Activated T-cell treated with anti-CD3 and anti-CD28 coated beads, Interleukin-2, amount 50 U/mL, for 24 hours (primary cell): ENCODE data around the gene PCDHGC3.

ENCODE experiments used
- DNase-seq: peaks from one replicate; pipeline ENCODE4 v3.0.0-alpha.2; 2020
- H3K27ac Mint-ChIP-seq: 2 replicates; pipeline ENCODE4 v1.8.0; 2020; ENCODE audit warnings: mild to moderate bottlenecking, mixed read lengths
- H3K27me3 Mint-ChIP-seq: 2 replicates; pipeline ENCODE4 v1.8.0; 2020; ENCODE audit warnings: mixed read lengths
- H3K36me3 Mint-ChIP-seq: 2 replicates; pipeline ENCODE4 v1.8.0; 2020; ENCODE audit warnings: low read depth, mixed read lengths
- H3K4me1 Mint-ChIP-seq: 2 replicates; pipeline ENCODE4 v1.8.0; 2020; ENCODE audit warnings: low read depth, mixed read lengths
- H3K4me3 Mint-ChIP-seq: 2 replicates; pipeline ENCODE4 v1.8.0; 2020; ENCODE audit warnings: mild to moderate bottlenecking, moderate library complexity, mixed read lengths
- H3K9me3 Mint-ChIP-seq: 2 replicates; pipeline ENCODE4 v1.8.0; 2020; ENCODE audit warnings: mixed read lengths

Gene PCDHGC3

GRCh38 chr5:141477044-141477575 is 1.3 kb downstream of the PCDHGC3 start:
- DNase-seq, result no peak
- H3K27me3 Mint-ChIP-seq, result peaks cover 73% of the 10 kb centered on the region
- H3K36me3 Mint-ChIP-seq, result no peaks in the 10 kb centered on the region
- H3K9me3 Mint-ChIP-seq, result no peaks in the 10 kb centered on the region
- H3K4me1 Mint-ChIP-seq, result peaks cover 28% of the 10 kb centered on the region
- H3K4me3 Mint-ChIP-seq, result peak overlapping the region; percentile 81
- H3K27ac Mint-ChIP-seq, result no peak overlapping the region

GRCh38 chr5:141477815-141478214 is 2.0 kb downstream of the PCDHGC3 start:
- peaks cover 80% of the 10 kb centered on the region for H3K27me3 Mint-ChIP-seq
- H3K27ac Mint-ChIP-seq, result no peak overlapping the region
- DNase-seq, result no peak
- no peaks in the 10 kb centered on the region for H3K9me3 Mint-ChIP-seq
- no peaks in the 10 kb centered on the region for H3K36me3 Mint-ChIP-seq
- H3K4me3 Mint-ChIP-seq, result no peak overlapping the region
- peaks cover 28% of the 10 kb centered on the region for H3K4me1 Mint-ChIP-seq

GRCh38 chr5:141478321-141478945 is 2.7 kb downstream of the PCDHGC3 start:
- Mint-ChIP-seq H3K9me3 (no peaks in the 10 kb centered on the region), H3K27me3 (peaks cover 86% of the 10 kb centered on the region), H3K4me3 (no peak overlapping the region), H3K4me1 (peaks cover 28% of the 10 kb centered on the region), H3K27ac (no peak overlapping the region), H3K36me3 (no peaks in the 10 kb centered on the region)
- no peak for DNase-seq

GRCh38 chr5:141479776-141480175 is 4.0 kb downstream of the PCDHGC3 start:
- DNase-seq, result no peak
- H3K4me3 Mint-ChIP-seq, result no peak overlapping the region
- no peaks in the 10 kb centered on the region for H3K36me3 Mint-ChIP-seq
- H3K9me3 Mint-ChIP-seq, result no peaks in the 10 kb centered on the region
- H3K27ac Mint-ChIP-seq, result no peak overlapping the region
- H3K4me1 Mint-ChIP-seq, result peaks cover 31% of the 10 kb centered on the region
- peaks cover 95% of the 10 kb centered on the region for H3K27me3 Mint-ChIP-seq

- Mint-ChIP-seq H3K27me3 (peaks cover 94% of the 10 kb centered on the region), H3K27ac (no peak overlapping the region), H3K4me3 (no peak overlapping the region), H3K36me3 (no peaks in the 10 kb centered on the region), H3K4me1 (peaks cover 11% of the 10 kb centered on the region), H3K9me3 (no peaks in the 10 kb centered on the region)
- no peak for DNase-seq
Observed at GRCh38 chr5:141483902-141484301, 8.1 kb downstream of the PCDHGC3 start.

GRCh38 chr5:141484310-141484640 is 8.5 kb downstream of the PCDHGC3 start:
- Mint-ChIP-seq H3K4me3 (no peak overlapping the region), H3K4me1 (peaks cover 11% of the 10 kb centered on the region), H3K27ac (no peak overlapping the region), H3K9me3 (no peaks in the 10 kb centered on the region), H3K36me3 (no peaks in the 10 kb centered on the region), H3K27me3 (peaks cover 96% of the 10 kb centered on the region)
- no peak for DNase-seq

GRCh38 chr5:141484641-141485311 is 9.0 kb downstream of the PCDHGC3 start, which contains the start of gene PCDHGC4:
TSS of gene PCDHGC4 (plus strand) at chr5:141485030. CDS start at chr5:141485174, 144 bp downstream.
- H3K27ac Mint-ChIP-seq, result no peak within 1 kb of the TSS
- H3K36me3 Mint-ChIP-seq, result no peaks in the 10 kb centered on the region
- DNase-seq, result no peak
- no peaks in the 10 kb centered on the region for H3K9me3 Mint-ChIP-seq
- H3K4me3 Mint-ChIP-seq, result peak within 1 kb of the TSS; percentile 58
- H3K27me3 Mint-ChIP-seq, result peaks cover 96% of the 10 kb centered on the region
- peaks cover 11% of the 10 kb centered on the region for H3K4me1 Mint-ChIP-seq

GRCh38 chr5:141485321-141486055 is 9.7 kb downstream of the PCDHGC3 start:
- Mint-ChIP-seq H3K4me1 (peaks cover 11% of the 10 kb centered on the region), H3K27me3 (peaks cover 96% of the 10 kb centered on the region), H3K27ac (no peak overlapping the region), H3K36me3 (no peaks in the 10 kb centered on the region), H3K9me3 (no peaks in the 10 kb centered on the region), H3K4me3 (peak overlapping the region; percentile 58)
- DNase-seq, result no peak

- H3K9me3 Mint-ChIP-seq, result no peaks in the 10 kb centered on the region
- no peak for DNase-seq
- no peak overlapping the region for H3K4me3 Mint-ChIP-seq
- H3K4me1 Mint-ChIP-seq, result peaks cover 12% of the 10 kb centered on the region
- no peaks in the 10 kb centered on the region for H3K36me3 Mint-ChIP-seq
- H3K27ac Mint-ChIP-seq, result no peak overlapping the region
- H3K27me3 Mint-ChIP-seq, result peaks cover 96% of the 10 kb centered on the region
Observed at GRCh38 chr5:141486091-141486490, 10.3 kb downstream of the PCDHGC3 start.

GRCh38 chr5:141487131-141487530 is 11.4 kb downstream of the PCDHGC3 start:
- no peak overlapping the region for H3K4me3 Mint-ChIP-seq
- H3K9me3 Mint-ChIP-seq, result no peaks in the 10 kb centered on the region
- no peak overlapping the region for H3K27ac Mint-ChIP-seq
- no peak for DNase-seq
- H3K36me3 Mint-ChIP-seq, result no peaks in the 10 kb centered on the region
- H3K27me3 Mint-ChIP-seq, result peaks cover 96% of the 10 kb centered on the region
- H3K4me1 Mint-ChIP-seq, result peaks cover 17% of the 10 kb centered on the region

- Mint-ChIP-seq H3K9me3 (no peaks in the 10 kb centered on the region), H3K27me3 (peaks cover 96% of the 10 kb centered on the region), H3K4me1 (peaks cover 23% of the 10 kb centered on the region), H3K27ac (no peak within 1 kb of the TSS), H3K36me3 (no peaks in the 10 kb centered on the region), H3K4me3 (no peak within 1 kb of the TSS)
- no peak for DNase-seq
Observed at GRCh38 chr5:141488591-141489561, 13.1 kb downstream of the PCDHGC3 start, which contains the start of gene PCDHGC5. TSS of gene PCDHGC5 (plus strand) at chr5:141489081. CDS start at chr5:141489241, 160 bp downstream.

GRCh38 chr5:141489841-141490240 is 14.1 kb downstream of the PCDHGC3 start:
- no peak for DNase-seq
- no peaks in the 10 kb centered on the region for H3K36me3 Mint-ChIP-seq
- no peak overlapping the region for H3K27ac Mint-ChIP-seq
- H3K4me1 Mint-ChIP-seq, result peaks cover 19% of the 10 kb centered on the region
- no peak overlapping the region for H3K4me3 Mint-ChIP-seq
- peaks cover 96% of the 10 kb centered on the region for H3K27me3 Mint-ChIP-seq
- H3K9me3 Mint-ChIP-seq, result no peaks in the 10 kb centered on the region

GRCh38 chr5:141490271-141490670 is 14.5 kb downstream of the PCDHGC3 start:
- H3K27me3 Mint-ChIP-seq, result peaks cover 96% of the 10 kb centered on the region
- H3K9me3 Mint-ChIP-seq, result no peaks in the 10 kb centered on the region
- peaks cover 15% of the 10 kb centered on the region for H3K4me1 Mint-ChIP-seq
- no peaks in the 10 kb centered on the region for H3K36me3 Mint-ChIP-seq
- no peak for DNase-seq
- no peak overlapping the region for H3K4me3 Mint-ChIP-seq
- no peak overlapping the region for H3K27ac Mint-ChIP-seq

- DNase-seq, result no peak
- H3K36me3 Mint-ChIP-seq, result no peaks in the 10 kb centered on the region
- peaks cover 15% of the 10 kb centered on the region for H3K4me1 Mint-ChIP-seq
- no peak overlapping the region for H3K4me3 Mint-ChIP-seq
- H3K27ac Mint-ChIP-seq, result no peak overlapping the region
- peaks cover 96% of the 10 kb centered on the region for H3K27me3 Mint-ChIP-seq
- no peaks in the 10 kb centered on the region for H3K9me3 Mint-ChIP-seq
Observed at GRCh38 chr5:141490771-141491170, 15.0 kb downstream of the PCDHGC3 start.
